G401.6 (cell line): ENCODE results near the gene KRT6A.
"Not testable (repeated sequence)": the region's sequence is repeated elsewhere in the genome, so short reads cannot be mapped to it uniquely, and the experiment has no call there.

Source experiments
- FAIRE-seq: peaks from 2 replicates; lab custom pipeline; 2012; peaks lifted over from hg19 to GRCh38; lab: Jason Lieb, UNC

The KRT6A gene

DNA sequence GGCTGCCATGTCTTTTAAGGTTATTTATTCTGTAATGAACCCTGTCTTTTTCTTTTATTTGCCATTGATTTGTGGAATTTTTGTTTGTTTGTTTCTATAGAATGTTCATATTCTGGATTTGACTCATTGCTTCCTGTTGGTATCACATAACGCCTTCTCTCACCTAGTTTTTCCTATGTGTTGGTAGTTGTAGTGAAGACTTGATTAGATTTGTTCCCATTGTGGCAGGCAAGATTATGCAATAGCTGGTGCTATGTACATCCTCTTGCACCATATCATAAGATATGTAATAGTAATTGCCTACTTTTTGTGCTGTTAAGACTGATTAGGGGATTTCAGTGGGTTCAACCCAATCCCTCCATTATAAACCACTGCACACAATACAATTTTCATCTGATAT is 37.2 kb downstream of the KRT6A start:
- no peak for FAIRE-seq

DNA sequence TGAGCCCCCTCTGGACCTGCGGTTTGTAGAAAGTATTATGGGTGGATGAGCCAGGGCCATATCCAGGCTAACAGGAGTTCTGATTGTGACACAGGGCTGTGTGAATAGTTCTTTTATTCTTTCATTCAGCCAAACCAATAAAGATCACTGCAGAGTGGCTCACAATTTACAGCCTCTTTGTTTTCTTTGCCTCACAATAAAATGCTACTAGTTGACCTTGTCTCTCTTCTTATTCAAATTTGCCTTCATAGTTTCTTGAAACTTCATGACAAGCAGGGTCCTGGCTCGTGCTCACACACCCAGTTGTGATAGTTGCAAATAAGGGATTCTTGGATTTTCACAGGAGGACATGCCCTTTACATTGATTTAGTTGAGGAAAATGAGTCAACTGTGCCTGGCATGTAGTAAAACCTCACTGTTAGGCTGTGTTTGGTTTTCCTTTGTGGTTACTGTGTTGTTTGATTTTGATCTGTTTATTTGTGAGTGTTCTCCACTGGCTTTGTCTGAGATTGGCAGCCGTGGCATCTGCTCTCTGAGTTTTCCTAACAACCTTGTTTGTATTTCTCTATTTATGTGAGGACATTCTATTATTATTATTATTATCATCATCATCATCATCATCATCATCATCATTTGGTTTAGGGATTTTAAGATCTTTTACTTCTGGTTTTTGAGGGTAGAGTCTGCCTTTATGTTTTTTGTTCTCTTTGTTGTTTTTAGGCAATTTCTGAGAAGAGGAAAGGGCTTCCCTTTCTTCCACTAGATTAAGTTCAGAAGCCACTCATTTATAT is 38.5 kb downstream of the KRT6A start:
- FAIRE-seq = no peak

DNA sequence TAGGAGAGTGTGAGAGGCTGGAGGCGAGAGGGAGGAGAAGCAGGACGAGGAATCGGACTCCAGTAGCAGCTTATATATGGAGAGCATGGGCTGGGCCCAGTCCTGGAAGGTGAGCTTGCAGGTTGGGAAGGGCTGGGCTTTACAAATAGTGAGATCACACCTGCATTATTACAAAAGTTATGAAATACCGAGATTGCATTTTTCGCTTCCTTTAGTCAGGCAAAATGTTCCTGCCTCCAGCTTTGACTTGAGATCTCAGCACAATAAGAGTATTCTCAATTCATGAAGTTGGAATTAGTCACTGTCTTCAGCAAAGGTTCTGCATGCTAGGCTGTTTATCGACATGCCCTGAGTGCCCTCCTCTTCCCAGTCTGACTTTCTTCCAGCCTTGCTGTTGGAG is 41.0 kb downstream of the KRT6A start, which contains the start of gene KRT6B:
Gene KRT6B, minus strand, starts transcription at position 46 of the 400 bp plus-strand sequence. CDS start 68 bp downstream, outside the sequence.
- FAIRE-seq = no peak

DNA sequence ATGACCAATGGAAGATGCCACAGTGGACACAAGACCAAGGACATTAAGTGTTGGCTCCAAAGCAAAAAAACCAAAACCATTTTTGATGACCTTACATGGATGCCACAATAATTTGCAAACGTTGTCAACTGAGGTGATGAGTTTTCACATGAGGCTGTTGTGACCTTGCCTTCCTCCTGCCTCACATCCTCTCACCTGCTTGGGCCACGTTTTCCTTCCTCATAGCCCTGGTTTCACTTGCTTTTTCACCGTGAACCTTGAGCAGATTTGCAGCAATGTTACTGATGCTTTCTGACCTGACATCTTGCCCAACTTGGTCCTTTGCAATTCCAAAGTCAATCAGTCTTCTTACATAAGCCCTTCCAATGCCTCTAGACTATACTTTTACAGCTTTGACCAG is 44.8 kb downstream of the KRT6A start:
- no peak for FAIRE-seq

DNA sequence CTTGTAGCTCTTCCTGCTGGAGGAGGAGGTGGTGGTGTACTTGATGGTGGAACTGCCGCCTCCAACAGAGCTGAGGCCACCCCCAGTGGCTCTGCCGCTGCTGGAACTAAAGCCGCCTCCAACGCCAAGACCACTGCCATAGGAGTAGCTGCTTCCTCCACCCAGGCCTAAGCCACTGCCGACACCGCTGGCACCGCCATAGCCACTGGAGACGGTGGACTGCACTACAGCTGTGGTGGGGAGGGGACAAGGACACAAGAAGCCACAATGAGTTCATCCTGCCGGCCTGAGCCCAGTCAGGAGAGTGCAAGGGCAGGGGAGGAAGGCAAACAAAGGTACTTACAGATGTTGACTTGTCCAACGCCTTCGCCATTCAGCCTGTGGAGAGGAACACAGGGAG is 45.9 kb downstream of the KRT6A start:
- not testable (repeated sequence) for FAIRE-seq

DNA sequence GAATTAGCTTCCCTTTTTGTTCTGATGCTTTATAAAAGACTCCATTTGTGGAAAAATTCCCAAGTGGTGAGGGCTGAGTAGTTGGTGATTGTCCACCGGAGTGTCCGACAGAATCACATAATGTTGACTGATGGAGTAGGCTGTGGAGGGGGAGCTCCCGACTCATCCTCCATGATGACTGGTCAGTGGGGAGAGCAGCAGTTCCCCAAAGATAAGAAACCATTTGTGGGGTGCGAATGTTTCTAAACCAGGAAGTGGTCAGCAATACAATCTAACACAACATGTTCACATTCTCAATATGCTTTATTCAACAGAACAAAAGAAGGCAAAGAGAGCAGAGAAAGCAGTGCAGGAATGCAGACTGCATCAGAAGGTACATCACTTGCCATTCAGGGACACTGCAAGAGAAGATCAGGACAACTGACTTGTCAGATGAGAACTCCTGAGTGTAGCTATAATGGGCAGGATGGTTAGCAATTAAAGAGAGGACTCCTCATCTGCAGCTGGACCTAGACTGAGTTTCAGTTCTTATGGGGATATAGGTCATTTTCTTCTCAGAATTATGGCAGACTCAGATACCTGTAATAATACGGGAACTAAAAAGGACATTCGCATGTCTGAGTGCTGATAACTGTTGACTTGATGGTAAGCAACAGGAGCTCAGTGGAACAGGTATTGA is 46.6 kb downstream of the KRT6A start:
- no peak for FAIRE-seq

DNA sequence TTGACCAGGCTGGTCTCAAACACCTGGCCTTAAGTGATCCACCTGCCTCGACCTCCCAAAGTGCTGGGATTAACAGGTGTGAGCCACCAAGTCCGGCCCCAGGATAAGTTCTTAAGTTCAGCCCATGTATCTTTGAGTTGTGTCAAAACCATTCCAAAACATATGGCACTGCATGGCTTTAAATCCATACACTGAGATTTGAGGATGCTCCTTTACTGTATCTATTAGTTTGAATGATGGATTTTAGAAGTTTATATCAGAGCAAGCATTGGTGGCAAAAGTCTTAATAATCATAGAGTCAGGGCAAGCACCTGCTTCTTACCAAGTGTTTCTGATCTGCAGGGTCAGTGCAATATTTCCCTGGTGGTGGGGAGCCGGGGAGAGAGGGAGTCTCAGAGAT is 47.2 kb downstream of the KRT6A start:
- FAIRE-seq = no peak

DNA sequence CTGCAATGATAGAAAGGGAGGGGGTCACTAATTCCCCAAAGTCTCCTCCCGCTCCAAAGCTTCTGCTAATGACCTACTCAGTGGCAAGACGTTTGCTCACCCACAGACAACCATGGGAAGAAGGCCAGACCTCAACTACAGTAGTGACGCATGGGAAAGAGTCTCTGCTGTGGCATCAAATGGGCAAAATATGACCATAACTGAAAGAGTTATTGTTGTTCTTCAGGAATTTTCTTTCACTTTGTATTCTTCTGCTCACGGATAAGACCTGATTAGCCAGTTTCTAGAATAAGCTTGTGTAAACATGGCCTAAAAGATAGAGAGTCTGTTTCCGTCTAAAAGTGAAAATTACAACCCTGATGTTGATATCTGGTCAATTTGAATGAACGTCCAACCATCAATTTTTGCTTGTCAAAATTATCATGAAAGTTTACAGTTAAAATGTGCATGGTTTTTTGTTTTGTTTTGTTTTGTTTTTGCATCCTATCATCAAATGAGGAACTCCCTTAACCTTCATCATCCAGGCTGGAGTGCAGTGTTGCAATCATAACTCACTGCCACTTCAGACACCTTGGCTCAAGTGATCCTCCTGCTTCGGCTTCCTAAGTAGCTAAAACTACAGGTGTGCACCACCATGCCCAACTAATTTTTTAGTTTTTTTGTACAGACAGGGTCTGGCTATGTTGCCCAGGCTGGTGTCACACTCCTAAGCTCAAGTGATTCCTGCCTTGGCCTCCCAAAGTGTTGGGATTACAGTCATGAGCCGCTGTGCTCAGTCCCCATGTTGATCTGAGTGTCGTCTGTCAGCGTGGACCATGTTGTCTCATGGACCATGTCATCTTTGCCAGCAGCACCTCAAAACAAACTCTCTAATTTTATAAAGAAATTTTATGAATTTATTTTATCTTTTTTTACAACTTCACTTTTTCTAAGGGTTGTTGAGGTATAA is 48.1 kb downstream of the KRT6A start:
- no peak for FAIRE-seq

DNA sequence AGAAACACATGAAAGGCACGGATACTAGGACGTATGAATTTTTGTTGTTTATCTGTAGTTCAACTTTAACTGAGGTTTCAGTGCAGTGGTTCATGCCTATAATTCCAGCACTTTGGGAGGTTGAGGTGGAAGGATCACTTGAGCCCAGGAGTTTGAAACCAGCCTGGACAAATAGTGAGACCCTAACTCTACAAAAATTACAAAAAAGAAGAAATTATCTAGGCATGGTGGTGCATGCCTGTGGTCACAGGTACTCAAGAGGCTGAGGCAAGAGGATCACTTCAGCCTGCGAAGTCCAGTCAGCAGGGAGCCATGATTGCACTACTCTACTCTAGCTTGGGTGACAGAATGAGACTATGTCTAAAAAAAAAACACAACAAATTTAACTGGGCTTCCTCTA is 49.1 kb downstream of the KRT6A start:
- FAIRE-seq = no peak

DNA sequence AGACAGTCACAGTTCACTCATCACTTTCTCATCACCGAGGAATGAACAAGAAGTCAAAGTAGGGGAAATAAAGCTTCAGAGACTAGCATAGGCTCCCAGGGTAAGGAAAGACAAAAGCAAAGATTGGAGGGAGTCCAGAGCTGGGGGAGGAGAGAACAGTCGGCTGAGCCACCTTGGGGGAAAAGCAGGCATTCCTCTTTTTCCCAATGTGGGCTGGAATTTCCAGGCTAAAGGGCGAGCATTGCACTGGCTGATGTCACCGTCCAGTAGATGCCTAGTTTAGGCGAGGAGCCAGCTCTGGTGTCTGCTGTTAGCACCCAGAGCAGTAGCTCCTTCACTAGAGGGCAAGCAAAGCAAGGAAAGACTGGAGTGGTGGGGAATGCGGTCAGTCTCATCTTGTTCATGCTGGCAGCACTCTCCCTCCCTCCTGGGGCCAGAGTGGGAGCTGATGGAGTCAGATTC is 50.4 kb downstream of the KRT6A start:
- FAIRE-seq = no peak

DNA sequence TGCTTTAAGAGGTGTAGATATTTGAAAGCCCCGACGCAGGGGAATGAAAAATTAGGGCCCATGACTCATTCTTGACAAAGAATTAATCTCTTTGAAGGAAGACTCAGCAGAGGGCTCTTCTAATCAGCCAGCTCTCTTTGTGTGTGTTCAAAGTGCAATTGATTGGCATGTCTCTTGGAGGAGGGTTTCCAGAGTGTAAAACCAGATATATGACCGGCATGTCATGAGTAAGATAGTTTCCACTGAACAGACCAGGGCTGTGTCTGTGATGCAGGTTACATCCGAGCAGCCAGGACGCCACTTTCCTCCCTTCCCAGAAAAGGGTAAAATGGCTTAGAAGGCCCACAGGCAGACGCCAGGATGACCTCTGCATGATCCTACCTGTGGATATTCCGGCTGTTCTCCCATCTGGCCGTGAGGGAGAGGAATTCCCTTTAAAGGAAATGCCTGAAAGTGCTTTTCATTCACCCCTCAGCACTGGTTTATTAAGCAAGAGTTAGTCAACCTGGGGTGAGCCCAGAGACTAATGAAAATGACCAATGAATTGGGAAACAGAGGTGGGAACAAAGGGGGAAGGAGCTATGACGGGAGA is 51.6 kb downstream of the KRT6A start:
- no peak for FAIRE-seq

DNA sequence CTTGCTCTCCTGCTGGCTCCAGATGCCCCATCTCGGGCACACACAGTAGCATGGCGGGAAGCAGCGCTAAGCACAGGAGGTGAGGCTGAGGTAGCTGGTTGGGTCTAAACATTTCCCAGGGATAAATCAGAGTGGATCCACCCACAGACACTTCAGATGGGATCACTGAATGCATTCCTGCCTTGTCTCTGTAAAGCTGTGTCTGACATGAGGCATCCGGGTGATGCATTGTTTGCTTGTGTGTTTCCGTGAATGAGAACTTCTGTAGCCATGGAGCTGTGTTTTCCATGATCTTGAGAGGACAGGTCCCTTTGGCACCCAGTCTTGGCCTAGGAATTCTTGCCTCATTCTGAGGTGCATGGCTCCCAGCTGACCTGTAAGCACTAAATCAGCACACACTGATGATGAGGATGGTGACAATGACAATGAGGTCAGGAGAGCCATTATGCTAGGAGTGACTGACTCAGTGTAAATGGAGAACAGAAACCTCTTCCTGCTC is 52.2 kb downstream of the KRT6A start:
- FAIRE-seq = no peak

DNA sequence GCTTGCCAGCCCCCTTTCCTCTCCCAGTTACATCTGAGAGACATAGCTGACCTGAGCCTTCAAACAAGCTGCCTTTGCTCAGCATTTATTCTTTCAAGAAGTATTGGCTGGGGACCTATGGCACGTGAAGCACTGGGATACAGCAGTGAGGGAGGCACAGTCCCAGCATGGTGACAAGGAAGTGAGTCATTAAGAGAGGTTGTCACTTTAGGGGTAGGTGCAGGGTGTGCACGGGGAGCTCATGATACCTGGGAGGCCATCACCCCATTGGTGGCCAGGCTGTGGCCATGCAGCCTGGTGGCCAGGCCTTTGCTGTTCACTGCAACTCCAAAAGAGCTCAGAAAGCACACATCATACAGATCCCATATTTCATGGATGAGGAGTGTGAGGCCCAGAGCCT is 53.2 kb downstream of the KRT6A start:
- FAIRE-seq = no peak

DNA sequence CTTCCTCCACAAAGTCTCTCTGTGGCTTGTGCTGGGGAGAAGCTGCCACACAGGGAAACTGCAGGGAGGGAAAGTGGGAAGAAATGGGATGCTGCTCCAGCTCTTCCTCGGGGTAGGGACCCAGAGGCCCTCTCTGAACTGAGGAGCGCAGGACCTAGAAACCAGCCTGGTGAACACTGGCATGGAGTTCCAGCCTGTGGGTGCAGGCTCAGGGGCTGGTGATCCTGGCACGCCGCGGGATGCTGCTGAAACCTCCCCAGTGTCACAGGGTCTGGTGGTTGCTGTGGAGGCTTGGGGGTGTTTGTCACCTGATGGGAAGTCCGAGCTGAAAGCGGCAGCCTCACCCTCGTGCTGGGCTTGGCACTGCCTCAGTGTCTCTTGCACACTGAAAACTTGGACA is 53.6 kb downstream of the KRT6A start:
- no peak for FAIRE-seq

DNA sequence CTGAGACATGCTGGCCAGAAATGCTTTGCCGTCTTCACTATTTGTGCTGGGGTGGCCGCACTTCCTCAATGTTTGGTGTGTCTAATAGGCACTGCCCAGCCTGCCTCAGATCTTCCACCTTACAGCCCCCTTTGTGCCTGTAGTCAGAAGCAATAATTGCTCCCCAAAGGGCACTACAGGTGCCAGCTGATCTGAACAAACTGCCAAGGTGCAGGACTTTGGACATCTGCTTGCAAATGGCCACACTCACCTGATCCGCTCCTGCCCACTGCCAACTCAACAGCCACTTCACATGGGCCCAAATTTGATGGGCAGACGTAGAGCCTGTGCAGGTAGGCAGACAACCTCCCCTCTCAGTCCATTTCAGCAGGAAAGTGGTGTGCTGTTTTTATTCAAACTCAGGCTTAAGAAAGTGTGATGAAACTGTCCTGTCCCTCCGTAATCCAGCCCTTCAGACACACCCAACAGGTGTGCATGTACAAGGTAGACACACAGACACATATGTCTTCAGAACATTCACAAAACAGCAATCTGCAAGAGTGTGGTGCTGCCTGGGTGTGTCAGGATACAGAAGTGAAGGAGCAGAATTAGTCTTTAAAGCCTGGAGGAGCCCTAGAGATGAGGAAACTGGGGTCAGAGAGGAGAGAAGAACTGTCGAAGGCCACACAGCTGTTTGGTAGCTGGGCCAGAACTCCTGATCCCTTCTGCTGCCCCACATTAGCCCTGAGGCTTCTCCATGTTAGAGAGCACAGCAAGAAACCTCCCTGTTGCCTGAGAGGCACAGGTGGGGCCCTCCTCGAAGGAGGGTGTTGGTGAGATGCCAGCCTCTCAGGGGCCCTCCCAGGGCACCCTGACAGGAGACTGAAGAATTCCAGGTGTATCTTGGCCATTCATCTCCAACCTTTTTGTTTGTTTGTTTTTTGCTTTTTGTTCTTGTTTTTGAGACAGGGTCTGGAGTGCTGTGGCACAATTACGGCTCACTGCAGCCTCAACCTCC is 54.5 kb downstream of the KRT6A start:
- no peak for FAIRE-seq

DNA sequence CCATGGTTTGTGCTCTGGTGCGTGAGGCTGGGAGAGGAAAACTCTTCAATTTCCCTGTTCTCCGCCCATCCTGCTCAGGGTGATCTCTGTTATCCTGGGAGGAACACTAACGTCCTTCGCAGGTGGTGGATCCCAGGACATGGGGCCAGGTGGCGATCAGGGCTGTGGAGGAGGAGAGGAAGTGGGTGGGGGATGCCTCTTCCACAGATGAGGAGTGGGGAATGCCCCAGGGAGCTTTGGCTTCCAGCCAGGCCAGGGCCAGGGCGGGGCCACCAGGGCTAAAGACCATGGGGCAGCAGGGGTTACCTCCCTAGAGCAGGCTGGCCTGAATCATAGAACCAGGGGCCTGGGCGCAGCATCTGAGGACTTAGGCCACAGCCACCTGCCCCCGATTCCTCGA is 55.5 kb downstream of the KRT6A start:
- FAIRE-seq = no peak
